Activated CD4-positive, alpha-beta T cell treated with anti-CD3 and anti-CD28 coated beads, Interleukin-2, amount 50 U/mL, for 4 hours (primary cell): ENCODE results near the gene NLRC5.
A peak's percentile ranks its signal among the peaks of the same experiment; 100 is the strongest.
"Not testable (repeated sequence)": the region's sequence is repeated elsewhere in the genome, so short reads cannot be mapped to it uniquely, and the experiment has no call there.

Source experiments
- DNase-seq, 2 experiments: peaks; one replicate each; pipeline ENCODE4 v3.0.0-alpha.2; 2020

The NLRC5 gene

DNA sequence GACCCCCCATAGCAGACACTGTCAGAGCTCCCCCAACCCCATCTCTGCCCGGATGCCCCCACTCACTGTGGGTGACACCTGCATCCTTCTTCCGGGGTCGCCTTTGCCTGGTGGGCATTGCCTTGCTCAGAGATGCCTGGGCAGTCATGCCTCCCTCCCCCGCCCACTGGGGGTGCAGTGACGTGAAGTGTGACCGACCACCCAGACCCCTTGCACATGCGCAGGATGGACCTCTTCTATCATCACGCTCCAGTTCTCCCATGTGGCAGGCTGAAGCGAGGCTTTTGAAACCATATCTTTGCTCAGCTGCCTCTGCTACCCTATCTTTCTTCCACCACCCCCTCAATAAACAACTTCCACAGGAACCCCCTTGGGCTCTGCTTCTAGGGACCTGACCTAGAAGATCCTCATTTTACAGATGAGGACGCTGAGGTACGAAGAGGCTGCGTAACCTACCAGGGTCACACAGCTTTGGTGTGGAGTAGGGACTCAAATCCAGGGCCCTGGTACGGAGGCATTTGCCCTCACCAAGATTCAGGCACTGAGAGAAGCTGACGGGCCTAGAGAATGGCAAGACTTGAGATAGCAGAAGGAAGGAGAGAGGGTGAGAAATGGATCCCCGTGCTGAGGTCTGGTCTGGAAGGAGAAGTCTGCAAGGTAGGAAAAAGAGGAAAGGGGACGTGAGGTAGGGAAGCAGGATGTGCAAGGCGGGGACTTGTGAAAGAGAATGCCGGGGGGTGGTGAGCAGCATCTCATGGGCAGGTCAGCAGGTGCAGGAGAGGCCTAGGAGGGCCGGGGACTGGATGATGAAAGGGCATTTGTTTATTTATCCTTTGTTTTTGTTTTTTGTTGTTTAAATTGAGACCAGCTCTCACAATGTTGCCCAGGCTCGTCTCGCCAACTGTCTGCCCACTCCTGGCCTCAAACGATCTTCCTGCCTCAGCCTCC, 14.4 kb downstream of the NLRC5 start:
- DNase-seq: no peak

- DNase-seq: no peak
These were observed 15.3 kb downstream of the NLRC5 start for GRCh38 chr16:57004387-57005250.

- not testable (repeated sequence) for DNase-seq
These were observed 16.2 kb downstream of the NLRC5 start for GRCh38 chr16:57005597-57005996.

GRCh38 chr16:57007050-57007449, 17.7 kb downstream of the NLRC5 start:
- no peak for DNase-seq

DNA sequence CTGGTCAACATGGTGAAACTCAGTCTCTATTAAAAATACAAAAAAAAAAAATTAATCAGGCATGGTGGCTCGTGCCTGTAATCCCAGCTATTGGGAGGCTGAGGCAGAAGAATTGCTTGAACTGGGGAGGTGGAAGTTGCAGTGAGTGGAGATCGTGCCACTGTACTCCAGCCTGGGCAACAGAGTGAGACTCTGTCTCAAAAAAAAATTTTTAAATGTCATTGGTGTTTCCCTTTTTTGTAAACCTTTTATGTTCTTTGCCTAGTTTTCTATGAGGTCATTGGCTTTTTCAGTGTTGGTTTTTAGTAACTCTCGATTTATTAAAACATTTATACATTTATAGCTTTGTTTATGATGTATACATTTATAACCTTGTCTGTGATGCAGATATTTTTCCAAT, 18.2 kb downstream of the NLRC5 start:
- DNase-seq: no peak

DNA sequence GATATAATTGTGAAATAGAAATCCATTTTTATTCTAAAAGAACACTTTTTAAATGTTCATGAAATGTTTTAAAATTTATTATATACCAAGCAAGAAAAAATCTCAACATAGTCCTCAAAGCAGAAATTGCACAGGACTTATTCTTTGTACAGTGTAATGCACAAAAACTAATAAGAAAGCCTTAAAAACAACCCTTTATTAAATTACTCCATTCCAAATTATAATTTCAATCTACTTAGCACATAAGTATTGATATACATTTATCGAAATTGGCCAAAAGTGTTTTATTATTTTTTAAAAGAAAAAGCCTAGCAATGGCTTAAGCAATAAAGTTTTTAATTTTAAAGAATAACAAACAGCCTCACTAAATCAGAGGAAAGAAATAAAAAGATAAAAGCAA, 19.1 kb downstream of the NLRC5 start:
- DNase-seq: no peak

GRCh38 chr16:57009643-57010170, 20.4 kb downstream of the NLRC5 start:
- no peak for DNase-seq

- DNase-seq: no peak
These were observed 23.0 kb downstream of the NLRC5 start for GRCh38 chr16:57012353-57012752.

DNA sequence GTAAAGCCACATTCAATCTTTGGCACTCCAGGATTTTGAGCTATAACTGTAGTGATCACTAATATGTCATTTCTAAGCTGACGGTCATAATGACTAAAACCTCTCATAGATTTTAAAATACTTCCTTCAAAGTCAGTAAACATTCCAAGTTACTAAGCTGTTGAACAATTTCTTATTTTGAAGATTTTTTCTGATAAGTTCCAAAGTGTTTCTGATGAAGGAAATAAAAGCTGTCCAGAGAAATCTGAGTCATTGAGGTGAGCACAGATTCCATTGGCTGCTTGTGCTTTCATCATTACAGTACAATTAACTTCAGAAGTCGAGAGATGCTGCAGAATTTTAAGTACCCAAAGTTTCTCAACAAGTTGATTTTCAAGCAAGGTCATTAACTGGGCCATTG, 23.9 kb downstream of the NLRC5 start:
- no peak for DNase-seq

GRCh38 chr16:57013902-57014301, 24.5 kb downstream of the NLRC5 start:
- no peak for DNase-seq

GRCh38 chr16:57016301-57016700, 26.9 kb downstream of the NLRC5 start:
- peak in 1 of 2 experiments; percentile 31 for DNase-seq

GRCh38 chr16:57016831-57017230, 27.5 kb downstream of the NLRC5 start:
- no peak for DNase-seq

DNA sequence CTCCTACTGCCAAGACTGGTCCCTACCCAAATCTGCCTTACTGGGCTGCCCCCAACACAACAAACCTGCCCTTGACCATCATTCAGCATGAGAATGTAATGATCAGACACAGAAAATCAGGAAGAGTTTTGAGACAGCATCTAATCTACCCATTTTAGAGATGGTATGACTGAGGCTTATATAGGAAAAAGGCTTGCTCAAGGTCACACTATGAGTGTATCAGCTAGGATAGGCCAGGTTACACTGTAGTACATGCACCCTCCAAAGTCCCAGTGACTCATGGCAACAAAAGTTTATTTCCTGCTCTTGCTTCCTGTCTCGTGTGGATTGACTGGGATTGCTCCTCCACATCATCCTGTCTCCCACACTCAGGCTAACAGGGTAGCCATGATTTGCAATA, 27.9 kb downstream of the NLRC5 start:
- DNase-seq: no peak

DNA sequence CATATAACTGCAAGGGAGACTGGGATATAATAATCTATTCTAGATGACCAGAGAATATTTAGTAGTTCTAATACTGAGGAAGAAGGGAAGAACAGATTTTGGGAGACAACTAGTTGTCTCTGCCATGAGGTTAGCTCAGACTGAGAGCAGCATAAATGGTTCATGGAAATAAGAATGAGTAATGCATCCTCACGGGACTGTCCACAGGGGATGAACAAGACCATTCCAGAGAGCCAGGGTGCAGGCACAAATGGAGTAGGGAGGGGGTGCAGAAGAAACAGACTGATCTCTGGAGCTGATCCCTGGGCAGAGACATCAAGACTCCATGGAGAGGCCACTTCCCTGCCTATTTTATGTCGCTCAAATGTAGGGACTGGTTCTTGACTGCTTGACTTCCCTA, 30.4 kb downstream of the NLRC5 start:
- DNase-seq: no peak

- DNase-seq: no peak
These were observed 31.3 kb downstream of the NLRC5 start for GRCh38 chr16:57020651-57021050.

- DNase-seq: no peak
These were observed 32.4 kb downstream of the NLRC5 start for GRCh38 chr16:57021757-57022156.

DNA sequence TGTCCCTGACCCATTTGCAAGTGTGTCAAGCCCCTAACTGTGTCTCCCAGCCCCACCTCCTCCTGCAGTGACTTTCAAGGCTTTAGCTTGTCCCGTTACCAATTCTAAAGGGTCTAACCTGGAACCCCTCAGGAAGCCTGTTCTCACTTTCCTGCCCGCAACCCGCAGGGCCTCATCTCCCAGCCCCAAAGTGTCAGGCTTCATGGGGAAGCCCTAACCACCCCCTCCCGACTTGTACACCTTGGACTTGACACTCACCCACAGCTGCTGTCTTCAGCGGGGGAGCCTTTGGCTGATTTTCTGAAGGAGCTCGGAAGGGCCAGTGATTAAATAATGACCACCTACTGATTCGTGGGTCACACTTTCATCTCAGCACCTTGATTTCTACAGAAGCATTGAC, 33.1 kb downstream of the NLRC5 start:
- DNase-seq: no peak

- peak; percentile 70 to 74 for DNase-seq
These were observed 34.3 kb downstream of the NLRC5 start for GRCh38 chr16:57023541-57024249.

DNA sequence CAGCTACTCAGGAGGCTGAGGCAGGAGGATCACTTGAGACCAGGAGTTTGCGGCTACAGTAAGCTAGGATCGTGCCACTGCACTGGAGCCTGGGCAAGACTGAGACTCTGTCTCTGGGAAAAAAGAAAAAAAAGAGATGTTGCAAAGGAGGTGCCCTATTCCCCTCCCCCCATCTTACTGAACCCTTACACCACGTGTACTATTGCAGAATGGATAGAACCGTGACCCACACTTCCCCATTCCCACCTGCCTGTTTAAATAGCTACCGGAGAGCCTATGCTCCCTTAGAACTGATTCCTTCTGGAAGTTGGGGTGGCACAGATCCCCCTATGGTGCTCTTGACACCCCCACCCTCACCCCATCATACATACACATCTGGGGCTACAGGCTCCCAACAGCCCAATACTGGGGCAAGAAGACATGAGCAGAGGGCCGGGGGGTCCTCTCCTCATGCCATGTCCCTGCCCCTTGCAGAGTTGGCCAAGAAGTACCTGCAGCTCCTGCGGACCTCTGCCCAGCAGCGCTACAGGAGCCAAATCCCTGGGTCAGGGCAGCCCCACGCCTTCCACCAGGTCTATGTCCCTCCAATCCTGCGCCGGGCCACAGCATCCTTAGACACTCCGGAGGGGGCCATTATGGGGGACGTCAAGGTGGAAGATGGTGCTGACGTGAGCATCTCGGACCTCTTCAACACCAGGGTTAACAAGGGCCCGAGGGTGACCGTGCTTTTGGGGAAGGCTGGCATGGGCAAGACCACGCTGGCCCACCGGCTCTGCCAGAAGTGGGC, 35.7 kb downstream of the NLRC5 start:
- DNase-seq: no peak

DNA sequence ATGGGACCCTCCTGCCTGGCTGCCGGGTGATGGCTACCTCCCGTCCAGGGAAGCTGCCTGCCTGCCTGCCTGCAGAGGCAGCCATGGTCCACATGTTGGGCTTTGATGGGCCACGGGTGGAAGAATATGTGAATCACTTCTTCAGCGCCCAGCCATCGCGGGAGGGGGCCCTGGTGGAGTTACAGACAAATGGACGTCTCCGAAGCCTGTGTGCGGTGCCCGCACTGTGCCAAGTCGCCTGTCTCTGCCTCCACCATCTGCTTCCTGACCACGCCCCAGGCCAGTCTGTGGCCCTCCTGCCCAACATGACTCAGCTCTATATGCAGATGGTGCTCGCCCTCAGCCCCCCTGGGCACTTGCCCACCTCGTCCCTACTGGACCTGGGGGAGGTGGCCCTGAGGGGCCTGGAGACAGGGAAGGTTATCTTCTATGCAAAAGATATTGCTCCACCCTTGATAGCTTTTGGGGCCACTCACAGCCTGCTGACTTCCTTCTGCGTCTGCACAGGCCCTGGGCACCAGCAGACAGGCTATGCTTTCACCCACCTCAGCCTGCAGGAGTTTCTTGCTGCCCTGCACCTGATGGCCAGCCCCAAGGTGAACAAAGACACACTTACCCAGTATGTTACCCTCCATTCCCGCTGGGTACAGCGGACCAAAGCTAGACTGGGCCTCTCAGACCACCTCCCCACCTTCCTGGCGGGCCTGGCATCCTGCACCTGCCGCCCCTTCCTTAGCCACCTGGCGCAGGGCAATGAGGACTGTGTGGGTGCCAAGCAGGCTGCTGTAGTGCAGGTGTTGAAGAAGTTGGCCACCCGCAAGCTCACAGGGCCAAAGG, 36.8 kb downstream of the NLRC5 start:
- DNase-seq: no peak

- DNase-seq: no peak
These were observed 37.4 kb downstream of the NLRC5 start for GRCh38 chr16:57026778-57027062.
